CD4-positive, alpha-beta memory T cell (primary cell): Measurements from ENCODE around the gene NUDT19. TPM values are rescaled to one million over a fixed set of nuclear protein-coding genes. Genes with fewer than 3 reads are reported as not detected.

Experiments used
- CTCF ChIA-PET: fragments of 350-600 bp; sonication (Branson Sonifier 250); formaldehyde crosslinking; loops from one replicate; lab custom pipeline; 2021; ENCODE audit warnings: inconsistent platforms; ENCODE audit not compliant: partially characterized antibody; lab: Charles Lee
- POLR2A ChIA-PET: fragments of 350-600 bp; sonication (Branson Sonifier 250); formaldehyde crosslinking; loops from one replicate; lab custom pipeline; 2021; ENCODE audit not compliant: partially characterized antibody; lab: Charles Lee
- DNase-seq, 5 donors: peaks; one replicate each; pipeline versions ENCODE4 v3.0.0 to v3.0.0-alpha.2; 2020 to 2022; ENCODE audit warnings: mixed read lengths in 1 of 5
- H3K27ac ChIP-seq: one replicate; pipeline ENCODE4 v1.7.0; 2013; ENCODE audit warnings: low read depth, low read length
- H3K27me3 ChIP-seq: 2 replicates; pipeline ENCODE4 v1.7.0; 2013; ENCODE audit warnings: mild to moderate bottlenecking, low read length, moderate library complexity; ENCODE audit not compliant: insufficient read depth
- H3K36me3 ChIP-seq: 2 replicates; pipeline ENCODE4 v1.7.0; 2013; ENCODE audit warnings: mild to moderate bottlenecking, low read length, moderate library complexity; ENCODE audit not compliant: insufficient read depth
- H3K4me1 ChIP-seq: 2 replicates; pipeline ENCODE4 v1.7.0; 2013; ENCODE audit warnings: mild to moderate bottlenecking, low read length, moderate library complexity; ENCODE audit not compliant: insufficient read depth
- H3K4me3 ChIP-seq, 2 donors: one replicate each; pipeline ENCODE4 v1.7.0; 2013; ENCODE audit warnings: low read length in 2 of 2, mild to moderate bottlenecking in 1 of 2
- H3K9me3 ChIP-seq, 2 donors: one replicate each; pipeline ENCODE4 v1.7.0; 2013; ENCODE audit warnings: low read length in 2 of 2, control low read depth in 1 of 2; ENCODE audit not compliant: control insufficient read depth in 1 of 2
- H3K27ac Mint-ChIP-seq, 7 donors: one replicate each; pipeline ENCODE4 v1.8.0; 2020 to 2021; ENCODE audit warnings: mixed read lengths in 7 of 7, mild to moderate bottlenecking in 6 of 7, inconsistent platforms in 3 of 7, moderate library complexity in 3 of 7
- H3K27me3 Mint-ChIP-seq, 2 donors: one replicate each; pipeline ENCODE4 v1.8.0; 2020 to 2021; ENCODE audit warnings: mixed read lengths in 2 of 2
- H3K36me3 Mint-ChIP-seq, 2 donors: one replicate each; pipeline ENCODE4 v1.8.0; 2020 to 2021; ENCODE audit warnings: mixed read lengths in 2 of 2, inconsistent platforms in 1 of 2, mild to moderate bottlenecking in 1 of 2
- H3K4me1 Mint-ChIP-seq, 4 donors: one replicate each; pipeline ENCODE4 v1.8.0; 2020 to 2021; ENCODE audit warnings: mixed read lengths in 4 of 4, mild to moderate bottlenecking in 1 of 4
- H3K4me3 Mint-ChIP-seq, 8 donors: one replicate each; pipeline ENCODE4 v1.8.0; 2020 to 2021; ENCODE audit warnings: mixed read lengths in 8 of 8, mild to moderate bottlenecking in 7 of 8, moderate library complexity in 6 of 8, inconsistent platforms in 3 of 8
- H3K9me3 Mint-ChIP-seq, 8 donors: one replicate each; pipeline ENCODE4 v1.8.0; 2020 to 2021; ENCODE audit warnings: mixed read lengths in 8 of 8, mild to moderate bottlenecking in 5 of 8, inconsistent platforms in 3 of 8, moderate library complexity in 1 of 8
- intact Hi-C: fragments of 100-400 bp; cut with micrococcal nuclease; formaldehyde crosslinking; loops from one replicate; pipeline ENCODE4 v1.15.1; 2023
- polyA plus RNA-seq, 2 donors: library from polyadenylated mRNA; unstranded; fragments of 300-500 nt; fragmentation: Illumina TruSeq; gene quantifications; one replicate each; pipeline ENCODE4 v1.2.3, GENCODE V29; 2021
- total RNA-seq, 2 experiments: library from RNA; stranded (reverse); gene quantifications; one replicate each; pipeline ENCODE4 v1.2.3, GENCODE V29; 2021

Gene NUDT19
- total and polyA plus RNA-seq, 4 experiments from 2014 or later, result 2.0 to 10.6 (median 8.0) TPM

DNA sequence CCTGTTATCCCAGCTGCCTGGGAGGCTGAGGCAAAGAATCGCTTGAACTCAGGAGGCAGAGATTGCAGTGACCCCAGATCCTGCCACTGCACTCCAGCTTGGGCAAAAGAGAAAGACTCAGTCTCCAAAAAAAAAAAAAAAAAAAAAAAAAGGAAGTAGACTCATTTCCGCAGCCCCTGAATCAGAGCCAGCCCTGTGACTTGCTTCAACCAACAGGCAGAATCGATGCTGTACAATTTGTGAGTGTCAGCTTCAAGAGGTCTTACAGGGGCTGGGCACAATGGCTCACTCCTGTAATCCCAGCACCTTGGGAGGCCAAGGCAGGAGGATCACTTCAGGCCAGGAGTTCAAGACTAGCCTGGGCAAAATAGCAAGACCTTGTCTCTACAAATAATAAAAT, 29.4 kb upstream of the NUDT19 start:
- no peaks in the 10 kb centered on the region for H3K9me3 Mint-ChIP-seq
- intact Hi-C loops, result no loop called here

DNA sequence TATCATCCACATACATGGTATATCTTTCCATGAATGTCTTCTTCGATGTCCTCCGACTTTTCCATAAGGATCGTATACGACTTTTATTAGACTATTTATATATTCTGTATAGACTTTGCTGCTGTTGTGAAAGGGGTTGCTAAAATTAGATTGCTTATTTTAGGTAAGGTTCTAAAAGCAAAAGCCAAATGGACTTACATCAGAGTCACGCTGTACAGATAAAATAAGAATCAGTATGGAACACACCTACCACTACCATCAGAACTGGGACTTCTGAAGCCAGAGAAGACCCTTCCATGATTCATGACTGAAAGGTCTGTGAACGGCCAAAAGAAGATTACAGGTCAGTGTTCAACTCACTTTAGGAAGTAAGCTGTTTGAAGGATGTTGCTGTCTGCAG, 25.5 kb upstream of the NUDT19 start:
- Histone ChIP-seq H3K4me1 (peaks cover 20% of the 10 kb centered on the region), H3K27ac (no peak overlapping the region), H3K27me3 (no peaks in the 10 kb centered on the region), H3K9me3 (no peaks in the 10 kb centered on the region), H3K36me3 (peaks cover 4% of the 10 kb centered on the region), H3K4me3 (no peak overlapping the region)
- no peak for DNase-seq
- intact Hi-C loops, result no loop called here
- ChIA-PET POLR2A (no interaction called here), CTCF (interaction anchor here (0.7 kb wide), 3 partner anchors 16 to 1153 kb away, joined by 3 read pairs; no protein-coding TSS in a partner anchor)
- peaks cover 15 to 32% (median 20%) of the 10 kb centered on the region in 4 donors for H3K4me1 Mint-ChIP-seq
- H3K4me3 Mint-ChIP-seq, result no peak overlapping the region
- H3K36me3 Mint-ChIP-seq, result peaks cover 3 to 9% of the 10 kb centered on the region in 2 donors
- H3K9me3 Mint-ChIP-seq, result no peaks in the 10 kb centered on the region
- H3K27me3 Mint-ChIP-seq, result no peaks in the 10 kb centered on the region
- H3K27ac Mint-ChIP-seq, result no peak overlapping the region

More for the DNA sequence above, 29.4 kb upstream of the NUDT19 start:
- H3K4me1 Mint-ChIP-seq, result peaks cover 0 to 4% (median 4%) of the 10 kb centered on the region in 4 donors
- POLR2A ChIA-PET, result no interaction called here
- H3K36me3 Mint-ChIP-seq, result peaks cover 3 to 21% of the 10 kb centered on the region in 2 donors
- peak overlapping the region in 2 of 7 donors; percentile 15 to 37 for H3K27ac Mint-ChIP-seq
- H3K27ac ChIP-seq, result no peak overlapping the region
- H3K4me3 Mint-ChIP-seq, result no peak overlapping the region
- H3K4me3 ChIP-seq, result no peak overlapping the region
- no peaks in the 10 kb centered on the region for H3K4me1 ChIP-seq
- peaks cover 12% of the 10 kb centered on the region for H3K36me3 ChIP-seq
- no peak for DNase-seq
- CTCF ChIA-PET, result no interaction called here
- no peaks in the 10 kb centered on the region for H3K27me3 ChIP-seq
- no peaks in the 10 kb centered on the region for H3K9me3 ChIP-seq
- no peaks in the 10 kb centered on the region for H3K27me3 Mint-ChIP-seq

GRCh38 chr19:32669310-32669709, 22.3 kb upstream of the NUDT19 start:
- Histone ChIP-seq H3K9me3 (no peaks in the 10 kb centered on the region), H3K27me3 (no peaks in the 10 kb centered on the region), H3K4me3 (no peak overlapping the region), H3K4me1 (peaks cover 50% of the 10 kb centered on the region), H3K36me3 (peaks cover 4% of the 10 kb centered on the region), H3K27ac (no peak overlapping the region)
- H3K36me3 Mint-ChIP-seq, result peaks cover 3 to 14% of the 10 kb centered on the region in 2 donors
- ChIA-PET CTCF (no interaction called here), POLR2A (interaction anchor here (1.0 kb wide), 1 partner anchor 22 kb away, joined by 3 read pairs; the partner anchor contains the start of gene NUDT19)
- H3K4me1 Mint-ChIP-seq, result peaks cover 32 to 61% (median 46%) of the 10 kb centered on the region in 4 donors
- intact Hi-C loops, result no loop called here
- H3K27ac Mint-ChIP-seq, result peak overlapping the region in 1 of 7 donors; percentile 92
- H3K4me3 Mint-ChIP-seq, result peak overlapping the region in 5 of 8 donors; percentile 19 to 62 (median 53)
- H3K27me3 Mint-ChIP-seq, result no peaks in the 10 kb centered on the region
- H3K9me3 Mint-ChIP-seq, result no peaks in the 10 kb centered on the region
- DNase-seq, result no peak

- intact Hi-C loops, result no loop called here
Observed at GRCh38 chr19:32671883-32672593, 19.6 kb upstream of the NUDT19 start.

DNA sequence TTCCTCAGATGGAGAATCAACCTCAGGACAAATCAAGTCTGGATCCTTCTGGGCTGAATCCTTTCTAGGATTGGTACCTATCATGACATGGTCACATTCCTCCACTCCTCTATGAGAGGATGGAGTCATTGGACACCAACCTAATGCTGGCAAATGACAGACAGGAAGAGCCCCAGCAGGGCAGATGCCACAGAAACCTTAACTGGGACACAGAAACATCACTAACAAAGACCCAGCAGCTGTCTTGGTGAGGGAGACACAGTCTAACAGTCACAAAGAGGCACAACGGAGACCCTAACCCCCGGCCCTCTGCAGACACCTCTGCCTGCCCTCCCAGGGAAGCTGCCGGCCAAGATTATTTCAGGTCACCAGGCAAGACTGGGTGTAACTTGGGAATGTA, 18.8 kb upstream of the NUDT19 start:
- Mint-ChIP-seq H3K27ac (peak overlapping the region in 4 of 7 donors; percentile 42 to 79 (median 60)), H3K36me3 (peaks cover 0 to 11% of the 10 kb centered on the region in 2 donors), H3K27me3 (peaks cover 6 to 7% of the 10 kb centered on the region in 2 donors), H3K4me1 (peaks cover 32 to 70% (median 52%) of the 10 kb centered on the region in 4 donors), H3K9me3 (no peaks in the 10 kb centered on the region), H3K4me3 (peak overlapping the region; percentile 67 to 98 (median 78))
- intact Hi-C loops, result no loop called here
- H3K27ac ChIP-seq, result no peak overlapping the region
- H3K27me3 ChIP-seq, result no peaks in the 10 kb centered on the region
- no peaks in the 10 kb centered on the region for H3K9me3 ChIP-seq
- ChIA-PET POLR2A (interaction anchor here (1.3 to 6.2 kb wide), 2 partner anchors 10 to 18 kb away, joined by 4 to 73 read pairs; partner anchors contain the start of gene NUDT19), CTCF (no interaction called here)
- peaks cover 60% of the 10 kb centered on the region for H3K4me1 ChIP-seq
- no peak for DNase-seq
- no peak overlapping the region for H3K4me3 ChIP-seq
- H3K36me3 ChIP-seq, result no peaks in the 10 kb centered on the region

More at GRCh38 chr19:32671883-32672593, 19.6 kb upstream of the NUDT19 start:
- no peaks in the 10 kb centered on the region for H3K9me3 ChIP-seq
- no peaks in the 10 kb centered on the region for H3K9me3 Mint-ChIP-seq
- peaks cover under 1% of the 10 kb centered on the region for H3K36me3 ChIP-seq
- POLR2A ChIA-PET, result interaction anchor here (0.7 kb wide), 1 partner anchor 19 kb away, joined by 3 read pairs; the partner anchor contains the start of gene NUDT19
- no peak overlapping the region for H3K4me3 ChIP-seq
- DNase-seq, result no peak
- H3K27me3 Mint-ChIP-seq, result peaks cover 0 to 2% of the 10 kb centered on the region in 2 donors
- CTCF ChIA-PET, result no interaction called here
- H3K4me1 Mint-ChIP-seq, result peaks cover 32 to 64% (median 49%) of the 10 kb centered on the region in 4 donors
- no peak overlapping the region for H3K27ac ChIP-seq
- peaks cover 0 to 11% of the 10 kb centered on the region in 2 donors for H3K36me3 Mint-ChIP-seq
- H3K27ac Mint-ChIP-seq, result peak overlapping the region in 3 of 7 donors; percentile 40 to 51 (median 46)
- no peaks in the 10 kb centered on the region for H3K27me3 ChIP-seq
- H3K4me1 ChIP-seq, result peaks cover 57% of the 10 kb centered on the region
- H3K4me3 Mint-ChIP-seq, result peak overlapping the region in 5 of 8 donors; percentile 6 to 91 (median 65)

DNA sequence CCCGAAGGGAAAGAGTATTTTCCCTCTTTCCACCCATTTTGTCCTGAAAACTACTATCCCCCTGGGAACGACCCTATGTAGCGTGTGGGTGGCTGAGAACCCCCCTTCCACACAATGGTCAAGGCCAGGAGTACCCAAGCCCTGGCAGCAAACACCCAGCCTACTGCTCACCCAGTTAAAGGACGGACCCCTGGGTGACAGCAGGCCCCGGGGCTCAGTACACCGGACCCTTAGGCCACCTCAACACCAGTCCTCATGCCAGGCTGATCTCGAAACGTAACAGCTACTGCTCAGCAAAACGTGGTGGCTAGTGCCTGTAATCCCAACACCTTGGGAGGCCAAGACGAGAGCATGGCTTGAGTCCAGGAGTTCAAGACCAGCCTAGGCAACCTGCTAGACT, 18.0 kb upstream of the NUDT19 start:
- Histone ChIP-seq H3K36me3 (no peaks in the 10 kb centered on the region), H3K4me3 (no peak overlapping the region), H3K4me1 (peaks cover 60% of the 10 kb centered on the region), H3K27ac (no peak overlapping the region), H3K27me3 (no peaks in the 10 kb centered on the region), H3K9me3 (no peaks in the 10 kb centered on the region)
- peak overlapping the region in 2 of 7 donors; percentile 73 to 89 for H3K27ac Mint-ChIP-seq
- DNase-seq, result no peak
- CTCF ChIA-PET, result interaction anchor here (0.7 kb wide), 1 partner anchor 130 kb away, joined by 3 read pairs; no protein-coding TSS in a partner anchor
- peaks cover 6 to 7% of the 10 kb centered on the region in 2 donors for H3K27me3 Mint-ChIP-seq
- H3K4me3 Mint-ChIP-seq, result peak overlapping the region; percentile 86 to 98 (median 96)
- no peaks in the 10 kb centered on the region for H3K9me3 Mint-ChIP-seq
- peaks cover 0 to 11% of the 10 kb centered on the region in 2 donors for H3K36me3 Mint-ChIP-seq
- intact Hi-C loops, result no loop called here
- peaks cover 31 to 68% (median 48%) of the 10 kb centered on the region in 4 donors for H3K4me1 Mint-ChIP-seq
- POLR2A ChIA-PET, result interaction anchor here (1.3 to 6.2 kb wide), 3 partner anchors 9 to 19 kb away, joined by 4 to 73 read pairs (median 4); partner anchors contain the start of gene NUDT19
